Stimulated activated CD4-positive, alpha-beta T cell treated with anti-CD3 and anti-CD28 coated beads, Interleukin-1b, Interleukin-23, amount 100 ng/mL, for 1 hour (primary cell): Measurements from ENCODE around the gene GREM2.

Experiments
- DNase-seq, 2 donors: peaks; one replicate each; pipeline ENCODE4 v3.0.0-alpha.2; 2020; ENCODE audit warnings: low read depth in 2 of 2

The GREM2 gene

GRCh38 chr1:240499012-240499411 is 112.9 kb downstream of the GREM2 start:
- no peak for DNase-seq

DNA sequence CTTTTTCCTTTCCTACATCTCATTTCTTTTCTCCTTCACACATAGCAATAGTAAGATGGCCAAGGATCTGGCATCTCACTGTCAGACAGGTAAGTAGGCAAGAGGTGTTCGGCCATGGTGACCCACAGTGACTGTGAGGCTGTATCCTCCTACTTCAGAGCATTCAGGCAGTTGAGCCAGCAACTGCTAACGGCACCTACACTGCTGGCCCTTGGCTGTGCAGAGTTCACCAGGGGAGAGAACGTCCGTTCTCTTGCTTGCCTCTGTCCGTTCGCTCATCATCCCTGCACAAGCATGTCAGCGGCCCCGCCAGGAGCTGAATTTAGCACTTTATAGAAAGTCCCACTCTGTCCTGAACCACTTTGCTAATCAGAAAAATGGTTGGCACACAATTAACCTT is 113.6 kb downstream of the GREM2 start:
- no peak for DNase-seq

- DNase-seq: no peak
Observed at GRCh38 chr1:240497908-240498307, 114.0 kb downstream of the GREM2 start.

DNA sequence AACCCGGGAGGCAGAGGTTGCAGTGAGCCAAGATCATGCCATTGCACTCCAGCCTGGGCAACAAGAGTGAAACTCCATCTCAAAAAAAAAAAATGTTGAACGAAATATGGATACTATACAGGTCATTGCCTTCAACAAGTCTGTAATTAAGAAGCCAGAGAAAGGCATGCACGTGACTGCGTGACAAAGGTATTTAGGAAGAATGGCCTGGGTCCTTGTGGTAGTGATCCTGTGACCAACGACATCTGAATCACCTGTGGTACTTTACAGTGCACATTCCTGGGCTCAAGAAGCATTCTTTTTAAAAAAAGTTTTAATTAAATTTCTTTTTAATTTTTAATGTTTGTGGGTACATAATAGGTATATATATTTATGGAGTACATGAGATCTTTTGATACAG is 115.0 kb downstream of the GREM2 start:
- no peak for DNase-seq

DNA sequence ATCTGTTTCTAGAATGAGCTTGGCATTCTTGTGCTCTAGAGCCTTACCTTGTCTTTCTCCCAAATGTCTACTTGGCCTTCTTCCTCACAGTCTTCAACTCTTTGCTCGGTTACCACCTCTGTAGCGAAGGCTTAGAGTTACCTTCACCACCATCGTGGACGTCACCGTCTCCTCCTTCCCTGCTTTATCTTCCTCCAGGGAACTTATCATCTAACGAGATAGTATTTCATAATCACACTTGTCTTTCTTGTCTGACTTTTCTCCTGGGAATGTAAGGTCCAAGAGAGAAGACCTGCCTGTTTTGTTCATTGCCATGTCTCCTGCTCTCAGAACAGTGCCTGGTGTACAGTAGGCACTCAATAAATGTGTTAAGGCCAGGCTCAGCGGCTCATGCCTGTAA is 115.6 kb downstream of the GREM2 start:
- no peak for DNase-seq

DNA sequence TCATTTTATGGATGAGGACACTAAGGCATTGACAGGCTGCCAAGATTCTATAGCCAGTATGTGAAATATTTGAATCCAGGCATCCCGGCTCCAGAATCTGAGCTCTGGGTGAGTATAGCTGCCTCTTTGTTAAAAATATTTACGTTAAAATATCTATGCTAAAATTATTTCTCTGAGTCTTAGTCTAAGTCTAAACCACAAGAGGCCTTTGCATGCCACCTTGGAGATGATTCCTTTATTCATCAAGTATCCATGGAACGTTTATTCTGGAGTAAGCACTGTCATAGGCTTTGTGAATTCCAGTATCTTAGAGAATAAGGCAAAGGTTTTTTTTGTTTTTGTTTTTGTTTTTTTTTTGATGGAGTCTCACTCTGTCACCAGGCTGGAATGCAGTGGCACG is 116.4 kb downstream of the GREM2 start:
- no peak for DNase-seq

- no peak for DNase-seq
Observed at GRCh38 chr1:240492832-240493440, 119.0 kb downstream of the GREM2 start.

GRCh38 chr1:240491796-240492195 is 120.2 kb downstream of the GREM2 start:
- no peak for DNase-seq

GRCh38 chr1:240491156-240491555 is 120.8 kb downstream of the GREM2 start:
- DNase-seq: no peak

GRCh38 chr1:240487493-240487892 is 124.5 kb downstream of the GREM2 start:
- no peak for DNase-seq

DNA sequence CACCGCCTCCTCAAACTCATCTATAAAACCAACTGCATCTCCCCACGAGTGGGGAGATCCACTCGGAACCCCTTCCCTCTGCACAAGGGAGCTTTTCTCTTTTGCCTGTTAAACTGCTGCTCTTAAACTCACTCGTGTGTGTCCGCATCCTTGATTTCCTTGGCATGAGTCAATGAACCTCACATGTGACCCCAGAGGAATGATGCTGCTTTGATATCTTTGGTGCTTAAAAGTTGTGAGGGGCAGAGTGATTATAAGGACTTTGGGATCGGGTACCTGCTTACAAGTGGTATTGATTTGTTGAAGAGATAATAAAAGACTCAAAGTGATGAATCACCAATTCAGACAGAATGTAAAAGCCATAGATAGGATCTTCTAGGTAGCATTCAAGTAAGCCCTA is 125.3 kb downstream of the GREM2 start:
- no peak for DNase-seq

DNA sequence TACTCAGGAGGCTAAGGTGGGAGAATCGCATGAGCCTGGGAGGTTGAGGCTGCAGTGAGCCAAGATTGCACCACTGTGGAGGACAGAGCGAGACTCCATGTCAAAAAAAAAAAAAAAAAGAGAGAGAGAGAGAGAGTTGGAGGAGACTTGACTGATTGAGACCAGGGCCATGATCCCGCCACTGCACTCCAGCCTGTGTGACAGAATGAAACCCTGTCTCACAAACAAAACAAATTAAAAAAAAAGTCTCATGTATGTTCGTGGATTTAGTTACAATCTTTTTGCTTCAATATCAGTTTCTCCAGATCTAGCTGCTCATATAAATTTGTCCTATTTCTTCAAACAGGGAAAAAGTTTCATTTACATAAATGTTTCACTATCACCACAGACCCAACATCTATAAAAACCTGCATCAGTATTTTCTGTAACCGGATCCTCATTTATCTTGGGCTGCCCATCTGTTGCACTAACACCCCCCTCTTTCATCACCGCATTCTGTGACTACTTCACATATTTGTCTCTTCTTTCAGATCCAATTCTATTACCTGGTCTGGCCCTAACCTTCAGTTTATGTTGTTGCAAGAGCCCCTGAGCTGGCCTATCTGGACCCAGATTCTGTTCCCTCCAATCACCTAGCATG is 127.0 kb downstream of the GREM2 start:
- DNase-seq: no peak

DNA sequence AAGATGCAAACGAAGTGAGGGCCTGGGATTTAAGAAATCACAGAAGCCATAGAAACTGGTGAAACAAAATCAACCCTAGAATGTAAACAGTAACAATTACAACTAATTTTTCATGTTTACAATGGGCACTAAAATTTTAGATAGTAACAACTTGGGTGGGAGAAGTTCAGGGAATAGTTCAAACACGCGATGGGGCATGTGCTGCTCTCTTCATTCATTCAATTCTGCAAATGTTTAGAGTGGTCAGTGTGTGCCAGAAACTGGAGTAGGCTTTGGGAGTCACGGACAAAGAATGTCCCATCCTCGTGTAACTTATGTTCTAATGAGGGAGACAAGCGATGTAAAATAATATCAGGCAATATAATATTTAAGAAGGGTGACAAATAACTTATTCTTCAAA is 133.4 kb downstream of the GREM2 start:
- no peak for DNase-seq

- DNase-seq: no peak
Observed at GRCh38 chr1:240475832-240476231, 136.1 kb downstream of the GREM2 start.

GRCh38 chr1:240474133-240474614 is 137.8 kb downstream of the GREM2 start:
- DNase-seq: no peak

- DNase-seq: no peak
Observed at GRCh38 chr1:240468656-240469055, 143.3 kb downstream of the GREM2 start.

DNA sequence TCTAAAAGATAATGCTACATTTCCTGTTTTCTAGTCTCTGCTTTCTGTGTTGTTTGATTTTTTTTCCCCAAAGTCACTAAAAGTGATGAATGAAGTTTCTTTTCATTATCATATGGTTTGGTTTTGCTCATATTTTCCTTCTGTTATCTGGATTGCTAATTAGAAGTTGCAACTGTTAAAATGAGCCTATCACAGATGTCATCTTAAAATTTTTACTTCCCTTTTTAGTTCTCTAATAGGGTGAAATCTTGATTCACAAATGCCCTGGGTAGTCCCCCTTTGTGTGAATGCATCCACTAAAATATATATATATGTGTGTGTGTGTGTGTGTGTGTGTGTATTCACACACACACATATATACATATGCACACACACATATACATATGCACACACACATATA is 144.1 kb downstream of the GREM2 start:
- DNase-seq: no peak

DNA sequence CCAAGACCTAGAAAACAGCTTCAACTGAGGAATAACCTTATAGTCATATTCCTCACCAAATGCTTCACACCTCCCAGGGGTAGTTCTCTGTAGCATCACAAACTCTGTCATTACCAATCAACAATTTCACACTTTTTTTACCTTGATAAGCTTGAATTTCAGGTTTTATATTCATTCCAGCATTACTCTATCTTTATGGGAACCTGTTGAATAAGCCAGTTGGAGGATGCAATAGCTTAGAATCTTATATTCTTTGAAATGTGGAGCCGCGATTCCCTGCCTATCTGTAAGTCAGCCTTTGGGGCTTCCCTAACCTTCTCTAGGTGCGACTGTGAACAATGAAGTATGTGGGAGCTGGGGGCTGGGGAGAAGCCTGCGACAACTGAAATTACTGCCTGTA is 145.4 kb downstream of the GREM2 start:
- no peak for DNase-seq

DNA sequence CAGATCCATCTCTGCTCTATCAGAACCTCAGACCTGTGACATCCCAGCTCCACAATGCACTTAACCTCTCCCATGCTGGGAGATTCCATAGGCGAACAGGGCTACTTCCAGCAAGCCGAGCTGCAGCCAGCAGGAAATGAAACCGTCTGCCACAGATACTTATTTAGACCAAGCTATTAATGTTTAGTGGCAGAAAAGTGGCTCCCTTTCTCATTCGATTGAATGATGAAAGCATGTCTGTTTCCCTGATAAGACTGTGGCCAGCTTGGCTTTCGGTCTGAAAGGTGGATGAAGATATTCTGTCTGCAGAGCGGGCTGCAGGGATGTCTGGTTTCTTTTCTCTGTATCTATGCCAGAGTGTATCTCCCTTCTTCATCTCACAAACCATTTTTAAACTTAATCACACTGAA is 146.4 kb downstream of the GREM2 start:
- DNase-seq: no peak

DNA sequence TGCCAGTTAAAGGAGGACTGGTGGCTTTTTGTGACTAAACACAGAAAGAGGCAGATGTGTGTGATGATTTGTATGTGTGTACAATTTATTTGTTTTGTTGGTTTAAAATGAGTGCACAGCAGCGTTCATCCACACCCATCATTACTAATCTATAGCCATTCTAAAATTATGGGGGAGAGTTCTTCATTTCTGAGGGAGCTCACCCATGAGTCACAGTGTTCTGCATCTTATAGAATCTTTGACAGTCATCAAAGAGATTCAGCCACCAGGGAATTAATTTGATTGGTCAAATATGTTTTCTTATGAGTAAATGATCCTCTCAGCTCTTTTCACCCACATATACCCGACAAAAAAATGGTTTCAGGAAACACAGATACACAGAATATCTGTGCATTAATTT is 147.9 kb downstream of the GREM2 start:
- no peak for DNase-seq

DNA sequence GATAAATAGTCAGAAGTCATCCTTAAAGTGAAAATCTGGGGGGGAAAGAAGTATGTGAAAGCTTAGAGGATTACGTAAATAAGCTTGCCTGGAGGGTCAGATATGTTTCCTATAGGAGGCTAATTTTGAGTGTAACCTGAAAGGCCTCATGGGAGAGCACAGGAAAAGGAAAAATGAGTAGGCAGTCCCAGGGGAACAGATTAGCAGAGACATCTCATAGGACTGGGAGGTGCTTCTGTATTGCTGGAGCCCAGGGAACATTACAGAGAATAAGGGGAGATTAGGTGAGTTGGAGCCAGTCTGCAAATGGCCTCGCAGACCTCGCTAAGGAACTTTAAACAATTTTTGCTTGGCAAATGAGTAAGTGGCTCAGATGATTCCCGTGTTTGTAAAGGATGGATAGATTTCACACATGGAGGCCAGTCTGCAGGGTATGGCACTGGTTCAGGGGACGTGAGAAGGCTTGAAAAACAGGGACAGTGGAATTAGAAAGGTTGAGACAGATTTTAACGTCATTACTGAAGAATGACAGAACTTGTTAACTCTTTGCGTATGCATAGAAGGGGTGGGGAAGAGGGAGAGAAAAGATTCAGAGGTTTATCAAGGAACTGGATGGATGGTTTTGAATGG is 149.1 kb downstream of the GREM2 start:
- no peak for DNase-seq

GRCh38 chr1:240462277-240462676 is 149.7 kb downstream of the GREM2 start:
- DNase-seq: no peak

- no peak for DNase-seq
Observed at GRCh38 chr1:240457203-240457602, 154.8 kb downstream of the GREM2 start.
